ENCODE results near the gene ARMC3. TPM values are rescaled to one million over a fixed set of nuclear protein-coding genes. Genes with fewer than 3 reads are reported as not detected.
A peak's percentile ranks its signal among the peaks of the same experiment; 100 is the strongest.
"Not testable (repeated sequence)": the region's sequence is repeated elsewhere in the genome, so short reads cannot be mapped to it uniquely, and the experiment has no call there.

The ARMC3 gene
- total RNA-seq, 2 donors from 2014 or later: not detected

DNA sequence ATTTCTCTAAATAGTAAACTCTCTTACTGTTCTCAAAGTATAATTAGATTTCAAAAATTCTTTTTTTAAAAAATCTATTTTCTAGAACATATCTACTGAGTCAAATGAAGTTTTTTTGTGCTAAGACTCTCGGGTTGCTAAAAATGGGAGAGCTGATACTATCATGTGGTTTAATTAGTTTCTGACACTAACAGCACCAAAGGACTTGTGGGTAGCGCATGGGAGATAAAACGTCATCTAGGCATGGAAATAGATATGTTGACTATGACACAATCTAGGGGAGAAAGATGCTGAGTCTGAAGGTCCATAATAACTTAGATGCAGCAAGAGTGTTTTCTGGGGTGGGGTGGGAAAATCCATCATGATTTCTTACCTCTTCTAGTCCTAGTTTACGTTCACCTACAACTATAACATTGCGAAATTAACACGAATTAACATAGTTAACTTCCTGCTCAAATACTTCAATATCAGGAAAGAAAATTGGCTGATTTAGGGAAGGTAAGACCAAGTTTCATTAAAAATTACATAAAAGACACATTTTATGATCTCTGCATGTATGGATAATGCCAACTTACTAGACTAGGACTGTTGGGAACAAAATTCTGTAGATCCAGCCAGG, 14.3 kb upstream of the ARMC3 start:
- no peak for ATAC-seq
- no peak for DNase-seq
- intact Hi-C loops (cut with DNase I): no loop called here

DNA sequence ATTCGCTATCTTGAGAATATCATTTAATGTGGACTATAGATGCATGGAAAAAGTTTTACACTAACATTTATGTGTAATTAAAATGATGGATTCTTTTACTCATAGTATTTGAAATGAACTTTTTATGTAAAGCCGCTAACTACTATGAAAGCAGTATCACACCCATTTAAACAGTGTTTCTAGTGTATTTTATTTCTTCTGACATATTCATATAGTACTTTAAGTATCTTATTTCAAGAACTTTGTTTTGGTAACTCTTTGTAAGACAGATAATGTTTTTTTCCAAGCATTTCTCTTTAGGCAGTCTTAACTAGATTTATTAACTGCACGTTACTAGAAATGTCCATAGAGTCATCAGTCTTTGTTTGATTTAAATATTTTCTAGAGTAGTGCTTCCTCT, 12.5 kb upstream of the ARMC3 start:
- intact Hi-C loops (cut with DNase I): no loop called here
- no peak for ATAC-seq
- no peak for DNase-seq

DNA sequence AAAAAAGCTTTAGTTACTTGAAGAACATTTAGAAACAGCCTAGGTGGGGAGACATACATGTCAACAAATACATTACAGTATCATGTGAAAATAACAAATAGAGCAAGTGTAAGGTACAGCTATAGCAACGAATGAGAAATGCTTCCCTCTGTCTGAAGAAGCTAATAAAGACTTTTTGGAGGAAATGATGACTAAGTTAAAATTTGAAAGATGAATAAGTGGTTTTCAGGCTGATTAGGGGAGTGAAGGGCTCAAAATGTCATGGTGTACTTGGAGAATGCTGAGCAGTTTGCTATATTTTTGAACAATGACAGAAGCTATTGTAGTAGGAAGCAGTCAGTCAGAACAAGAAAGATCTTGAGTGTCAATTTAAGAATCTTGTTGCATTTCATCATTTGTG, 2.8 kb upstream of the ARMC3 start:
- intact Hi-C loops (cut with DNase I): no loop called here
- ATAC-seq: no peak
- no peak for DNase-seq

DNA sequence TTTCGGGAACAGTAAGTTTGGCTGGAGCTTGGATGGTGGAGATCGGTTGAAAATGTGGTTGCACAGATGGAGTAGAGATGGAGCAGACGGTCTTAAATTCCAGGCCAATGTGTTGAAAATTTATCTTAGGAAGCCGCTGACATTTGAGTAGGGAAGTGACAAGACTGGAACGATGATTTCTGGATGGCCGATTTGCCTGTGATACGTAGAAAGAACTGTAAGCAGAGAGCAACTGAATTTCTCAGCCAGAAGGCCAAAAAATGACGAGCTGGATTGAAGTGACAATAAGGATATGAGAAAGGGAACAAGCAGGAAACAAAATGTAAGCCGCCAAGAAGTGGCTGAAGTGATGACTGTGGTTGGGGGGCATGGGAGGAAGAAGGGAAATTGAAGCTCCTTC, 687 bp upstream of the ARMC3 start:
- ATAC-seq: peak in 1 of 2 donors; percentile 4
- intact Hi-C loops (cut with DNase I): no loop called here
- DNase-seq: no peak

DNA sequence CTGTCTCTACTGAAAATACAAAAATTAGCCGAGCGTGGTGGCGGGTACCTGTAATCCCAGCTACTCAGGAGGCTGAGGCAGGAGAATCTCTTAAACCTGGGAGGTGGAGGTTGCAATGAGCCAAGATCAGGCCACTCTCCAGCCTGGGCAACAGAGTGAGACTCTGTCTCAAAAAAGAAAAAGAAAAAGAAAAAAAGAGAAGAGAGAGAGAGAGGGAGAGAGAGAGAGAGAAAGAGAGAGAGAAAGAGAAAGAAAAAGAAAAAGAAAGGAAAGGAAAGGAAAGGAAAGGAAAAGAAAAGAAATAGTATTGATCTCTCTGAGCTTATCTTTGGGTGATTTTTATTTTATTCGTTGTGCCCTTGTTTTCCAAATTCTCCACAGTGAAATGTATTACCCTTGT, 1.2 kb downstream of the ARMC3 start:
- DNase-seq; intact Hi-C loops (cut with DNase I); ATAC-seq: not testable (repeated sequence)

DNA sequence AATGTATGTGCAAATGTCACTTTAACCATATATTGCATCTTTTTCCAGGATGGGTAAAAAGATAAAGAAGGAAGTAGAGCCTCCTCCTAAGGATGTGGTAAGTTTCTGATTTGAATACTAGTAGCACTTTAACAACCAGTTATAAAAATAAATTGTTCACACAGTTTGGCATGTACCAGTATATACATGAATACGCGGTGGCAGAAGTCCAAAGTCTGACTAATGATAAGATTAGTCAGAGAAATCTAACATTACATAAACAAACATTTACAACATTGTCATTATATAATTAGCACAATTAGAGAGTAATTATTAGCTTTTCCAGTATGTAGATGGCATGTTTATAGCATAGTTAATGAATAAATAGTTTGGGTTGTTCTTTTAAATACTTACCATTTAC, 4.1 kb downstream of the ARMC3 start:
- intact Hi-C loops (cut with DNase I): no loop called here
- DNase-seq (no peak), ATAC-seq (no peak)

DNA sequence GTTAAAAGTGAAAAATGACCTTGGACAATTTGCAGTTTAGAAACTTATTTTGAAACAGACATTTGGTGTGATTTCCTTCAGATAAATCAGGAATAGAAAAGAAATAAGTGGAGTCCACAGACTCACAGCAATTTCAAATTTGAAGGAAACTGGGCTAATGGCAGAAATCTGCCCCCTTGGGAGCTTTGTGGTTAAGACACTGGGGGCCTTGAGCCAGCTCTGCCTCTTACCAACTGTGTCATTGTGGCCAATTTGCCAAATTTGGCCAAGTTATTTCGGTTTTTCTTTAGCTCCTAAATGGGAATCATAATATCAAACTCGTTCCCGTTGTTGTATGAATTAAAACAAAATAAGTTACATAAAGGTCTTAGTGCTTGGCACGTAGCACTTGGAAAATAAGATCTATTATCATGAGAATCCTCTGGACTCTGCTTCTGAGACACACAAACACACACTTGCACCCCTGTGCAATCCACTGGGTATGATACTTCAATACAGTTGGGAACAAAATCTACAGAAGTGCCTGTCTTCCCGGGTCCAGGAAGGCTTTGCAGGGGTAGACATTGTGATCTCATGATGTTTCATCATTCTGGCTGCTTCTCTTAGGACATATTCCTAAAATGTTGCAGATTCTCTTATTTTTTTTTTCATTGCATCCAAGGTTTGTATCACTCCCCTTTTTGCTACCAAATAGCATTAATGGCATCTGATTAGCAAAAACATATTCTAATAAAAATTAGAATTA, 4.9 kb downstream of the ARMC3 start:
- DNase-seq: peak; percentile 20
- intact Hi-C loops (cut with DNase I): no loop called here

DNA sequence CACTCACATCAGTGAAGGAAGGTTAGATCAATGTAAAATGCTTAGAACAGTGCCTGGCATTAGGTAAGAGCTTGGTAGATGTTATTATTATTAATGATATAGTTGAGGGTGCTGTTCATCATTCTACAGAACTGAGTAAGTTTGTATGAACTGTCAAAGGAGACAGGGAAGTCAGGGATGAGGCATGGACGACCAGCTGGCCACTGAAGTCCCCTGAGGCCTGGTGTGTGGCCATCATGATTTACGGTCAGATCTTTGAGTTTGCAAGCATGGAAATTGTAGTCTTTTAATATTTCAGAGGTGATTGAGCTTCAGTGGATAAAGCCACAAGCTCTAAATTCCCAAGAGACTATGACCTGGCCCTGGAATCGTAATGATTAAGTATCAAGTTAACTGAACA, 6.9 kb downstream of the ARMC3 start:
- intact Hi-C loops (cut with DNase I): no loop called here
- DNase-seq (no peak), ATAC-seq (no peak)

More for the DNA sequence above, 4.9 kb downstream of the ARMC3 start:
- peak; percentile 27 to 59 for ATAC-seq

DNA sequence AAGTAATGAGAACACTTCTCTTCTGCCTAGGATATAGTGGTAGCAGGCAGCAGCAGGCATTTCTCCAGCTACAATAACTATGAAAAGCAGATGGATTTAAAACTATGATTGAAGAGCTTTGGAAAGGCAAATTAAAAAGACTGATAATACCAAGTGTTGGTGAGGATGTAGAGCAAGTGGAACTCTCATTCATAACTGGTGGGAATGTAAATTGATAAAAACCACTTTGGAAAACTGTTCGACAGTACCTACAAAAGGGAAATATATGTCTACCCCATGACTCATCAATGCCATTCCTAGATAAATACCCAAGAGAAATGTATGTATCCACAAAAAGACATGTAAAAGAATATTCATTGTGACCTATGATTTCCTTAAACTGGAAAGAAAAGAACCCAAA, 14.6 kb downstream of the ARMC3 start:
- intact Hi-C loops (cut with DNase I): no loop called here
- no peak for DNase-seq
- ATAC-seq: no peak

DNA sequence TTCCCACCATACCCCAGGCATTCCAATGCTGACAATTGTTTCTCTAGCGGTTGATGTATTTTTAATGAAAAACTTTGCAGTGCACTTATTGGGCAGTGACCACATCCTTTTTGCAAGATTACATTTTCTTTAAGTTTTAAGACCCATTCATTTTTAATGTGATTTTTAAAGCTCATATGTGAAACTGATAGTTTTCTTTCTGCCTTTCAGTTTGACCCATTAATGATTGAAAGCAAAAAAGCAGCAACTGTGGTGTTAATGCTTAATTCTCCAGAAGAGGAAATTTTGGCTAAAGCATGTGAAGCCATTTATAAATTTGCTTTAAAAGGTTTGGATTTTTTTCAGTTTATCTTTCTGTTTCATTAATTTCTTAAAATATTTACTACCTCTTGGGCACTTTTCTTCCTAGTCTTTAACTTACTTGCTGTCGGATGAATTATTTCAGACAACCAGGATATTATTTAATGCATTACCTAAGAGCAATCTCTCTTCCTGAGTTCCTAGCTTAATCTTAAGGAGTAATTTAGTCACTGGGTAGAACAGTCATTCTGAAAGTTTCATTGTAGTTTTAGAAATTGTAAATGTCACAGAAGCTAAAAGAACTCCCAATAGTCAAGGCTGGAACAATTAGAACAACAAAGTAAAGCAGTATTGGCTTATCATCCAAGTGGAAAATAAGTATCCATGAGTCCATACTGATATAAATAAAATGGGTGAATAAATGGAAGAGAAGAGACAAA, 18.3 kb downstream of the ARMC3 start:
- ATAC-seq (no peak), DNase-seq (no peak)
- intact Hi-C loops (cut with DNase I): no loop called here

DNA sequence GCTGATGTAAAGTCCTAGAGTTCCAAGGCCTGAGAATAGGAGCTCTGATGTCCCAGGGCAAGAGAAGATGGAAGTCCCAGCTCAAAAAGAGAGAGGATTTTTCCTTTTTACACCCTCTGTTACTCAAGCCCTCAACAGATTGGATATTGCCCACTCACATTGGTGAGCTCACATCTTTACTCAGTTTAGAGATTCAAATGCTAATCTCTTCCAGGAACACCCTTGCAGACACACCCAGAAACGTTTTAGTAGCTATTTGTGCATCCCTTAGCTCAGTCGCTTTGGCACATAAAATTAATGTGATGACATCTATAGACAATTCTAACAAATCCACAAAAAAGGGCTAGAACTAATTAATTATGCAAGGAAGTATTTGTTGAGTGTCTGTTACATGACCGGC, 27.1 kb downstream of the ARMC3 start:
- intact Hi-C loops (cut with DNase I): no loop called here
- DNase-seq (no peak), ATAC-seq (no peak)

DNA sequence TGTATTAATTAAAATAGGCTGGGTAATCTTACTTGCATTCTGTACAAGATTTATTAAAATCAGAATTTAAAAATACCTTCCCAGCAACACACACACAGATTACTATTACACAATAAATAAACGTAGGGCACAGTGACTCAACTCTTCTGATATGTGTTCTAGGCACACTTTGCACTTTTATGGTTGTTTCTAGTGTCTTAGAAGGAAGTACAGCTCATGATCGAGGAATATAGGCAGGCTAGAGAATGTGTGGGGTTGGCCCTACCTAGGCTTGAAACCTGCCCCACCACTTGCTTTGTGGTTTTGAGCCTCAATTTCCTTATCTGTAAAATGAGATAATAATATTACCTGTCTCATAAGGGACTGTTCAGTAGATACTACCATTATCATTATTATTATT, 30.5 kb downstream of the ARMC3 start:
- intact Hi-C loops (cut with DNase I): no loop called here
- ATAC-seq (no peak), DNase-seq (no peak)

DNA sequence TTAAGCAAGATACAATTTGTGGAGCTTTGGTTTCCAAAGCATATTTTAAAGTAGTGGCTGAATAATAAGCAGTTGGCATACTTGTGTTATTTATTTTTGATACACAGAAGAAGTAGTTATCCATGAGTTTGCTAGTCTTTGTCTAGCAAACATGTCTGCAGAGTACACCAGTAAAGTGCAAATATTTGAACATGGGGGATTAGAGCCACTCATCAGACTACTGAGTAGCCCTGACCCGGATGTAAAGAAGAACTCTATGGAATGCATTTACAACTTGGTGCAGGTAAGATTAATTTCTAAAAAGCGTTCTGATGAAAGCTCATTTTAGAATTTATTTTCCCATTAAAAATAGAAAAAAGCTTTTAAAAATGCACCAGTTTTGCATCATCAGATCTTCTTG, 31.4 kb downstream of the ARMC3 start:
- ATAC-seq (no peak), DNase-seq (no peak)
- intact Hi-C loops (cut with DNase I): no loop called here

DNA sequence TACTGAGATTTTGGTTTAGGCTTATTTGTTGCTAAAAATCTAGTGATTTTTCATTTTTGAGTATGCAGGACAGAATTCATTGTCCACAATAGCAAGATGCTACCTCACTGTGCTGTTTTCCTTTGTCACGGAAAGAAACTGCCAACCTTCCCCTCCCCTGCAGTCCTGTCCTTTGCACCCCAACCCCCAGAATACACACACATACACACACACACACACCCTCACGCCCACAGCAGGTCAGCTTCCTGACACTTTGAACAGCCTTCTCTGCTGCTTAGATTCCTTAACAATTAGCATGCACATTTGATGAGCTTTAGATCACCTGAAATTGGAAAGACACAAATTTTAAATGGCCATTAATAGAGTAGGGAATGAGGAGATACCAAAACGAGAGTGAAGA, 32.1 kb downstream of the ARMC3 start:
- intact Hi-C loops (cut with DNase I): no loop called here
- no peak for ATAC-seq
- no peak for DNase-seq

DNA sequence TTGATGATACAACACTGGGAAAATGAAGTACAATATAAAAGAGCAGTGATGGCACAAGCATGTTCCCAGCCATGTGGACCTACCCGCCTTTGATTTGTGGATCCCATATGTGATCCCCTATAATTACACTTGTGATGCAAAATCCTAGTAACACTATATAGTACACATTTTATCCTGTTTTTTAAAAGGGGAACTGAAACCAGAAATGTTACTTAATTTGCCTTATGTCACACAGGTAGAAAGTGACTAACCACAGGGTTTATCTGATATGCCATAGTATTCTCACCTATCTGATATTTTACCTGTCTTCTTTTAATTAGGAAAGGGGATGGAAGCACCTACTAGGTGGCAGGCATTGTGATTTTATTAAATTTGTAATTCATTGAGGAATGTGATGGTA, 35.0 kb downstream of the ARMC3 start:
- no peak for ATAC-seq
- intact Hi-C loops (cut with DNase I): no loop called here
- no peak for DNase-seq

DNA sequence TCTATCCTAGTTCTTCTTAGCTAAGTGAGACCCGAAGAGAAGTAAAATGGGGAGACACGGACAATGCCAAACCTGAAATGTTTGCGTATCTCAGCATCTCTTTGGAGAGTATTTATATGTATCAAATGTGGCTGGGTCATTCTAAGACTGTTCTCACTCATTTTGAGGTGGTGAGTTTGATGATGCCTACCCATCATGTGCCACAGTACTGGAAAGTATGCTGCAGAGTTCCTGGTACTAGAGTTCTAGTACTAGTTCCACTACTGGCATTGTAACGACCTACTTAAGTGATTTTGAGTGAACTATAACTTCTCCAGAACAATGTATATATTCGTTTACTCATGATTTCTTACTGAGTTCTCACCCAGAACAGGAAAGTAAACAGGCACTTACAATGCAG, 41.9 kb downstream of the ARMC3 start:
- intact Hi-C loops (cut with DNase I): no loop called here
- DNase-seq (no peak), ATAC-seq (no peak)

DNA sequence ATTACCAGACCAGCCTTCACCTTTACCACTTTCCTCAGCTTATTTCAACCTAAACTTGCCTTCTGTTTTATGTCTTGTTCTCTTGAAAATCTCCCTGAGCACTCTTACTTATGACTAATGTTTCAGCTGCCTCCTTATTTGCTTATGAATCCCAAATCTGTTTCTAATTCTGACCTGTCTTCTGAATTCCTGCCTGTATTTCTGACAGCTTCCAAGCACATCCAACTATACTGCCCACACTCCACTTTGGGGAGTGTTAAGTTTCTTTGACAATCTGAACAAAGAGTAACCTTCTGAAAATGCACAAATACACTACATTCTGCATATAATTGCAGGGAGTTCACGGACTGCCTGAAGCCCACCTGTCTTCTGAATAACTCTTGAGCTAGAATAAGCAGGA, 48.7 kb downstream of the ARMC3 start:
- ATAC-seq (no peak), DNase-seq (no peak)
- intact Hi-C loops (cut with DNase I): no loop called here

DNA sequence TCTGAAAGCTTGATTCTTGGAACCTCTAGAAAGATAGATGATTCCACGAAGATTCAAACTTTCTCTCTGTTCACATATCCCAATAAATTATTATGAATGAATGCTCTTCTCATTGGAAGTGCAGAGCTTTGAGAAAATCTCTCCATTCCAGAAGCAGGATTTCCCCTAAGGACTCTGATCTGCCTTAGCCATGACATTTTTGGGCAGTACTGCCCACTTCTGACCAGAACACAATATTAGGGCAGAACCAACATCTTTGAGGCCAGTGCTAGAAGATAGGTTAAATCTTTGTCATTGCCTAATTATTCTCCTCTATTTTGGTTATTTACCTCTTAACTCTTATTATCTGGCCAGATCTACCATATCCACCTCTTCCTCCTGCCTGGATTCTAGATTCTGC, 49.9 kb downstream of the ARMC3 start:
- intact Hi-C loops (cut with DNase I): no loop called here
- no peak for DNase-seq
- ATAC-seq: no peak

DNA sequence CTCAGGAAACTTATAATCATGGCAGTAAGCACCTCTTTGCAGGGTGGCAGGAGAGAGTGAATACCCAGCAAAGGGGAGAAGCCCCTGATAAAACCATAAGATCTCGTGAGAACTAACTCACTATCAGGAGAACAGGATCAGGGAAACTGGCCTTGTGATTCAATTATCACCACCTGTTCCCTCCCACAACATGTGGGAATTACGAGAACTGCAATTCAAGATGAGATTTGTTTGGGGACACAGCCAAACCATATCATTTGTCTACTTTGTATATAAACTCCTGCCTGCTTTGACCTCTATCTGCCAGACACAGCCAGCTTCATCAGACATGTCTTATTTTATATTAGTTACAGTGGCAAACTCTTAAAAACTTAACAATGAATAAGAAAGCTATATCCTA, 50.4 kb downstream of the ARMC3 start:
- no peak for ATAC-seq
- intact Hi-C loops (cut with DNase I): no loop called here
- DNase-seq: no peak

DNA sequence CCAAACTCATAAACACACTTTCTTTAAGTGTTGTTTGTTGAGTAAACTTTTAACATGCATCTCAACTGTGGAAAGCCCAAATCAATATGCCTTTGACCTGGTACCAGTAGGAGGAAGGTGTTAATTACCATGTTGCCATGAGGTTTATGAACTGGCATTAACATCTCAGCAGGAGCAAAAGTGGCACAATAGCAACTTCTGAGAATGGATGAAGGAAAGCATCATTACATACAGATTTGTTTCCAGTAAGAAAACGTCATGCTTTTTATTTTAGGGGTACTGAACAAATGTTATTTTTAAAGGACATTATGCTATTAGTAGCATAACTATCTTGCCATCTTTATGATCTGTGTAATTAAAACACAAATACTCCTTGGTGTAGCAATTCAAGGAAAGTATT, 51.1 kb downstream of the ARMC3 start:
- intact Hi-C loops (cut with DNase I): no loop called here
- ATAC-seq (no peak), DNase-seq (no peak)

DNA sequence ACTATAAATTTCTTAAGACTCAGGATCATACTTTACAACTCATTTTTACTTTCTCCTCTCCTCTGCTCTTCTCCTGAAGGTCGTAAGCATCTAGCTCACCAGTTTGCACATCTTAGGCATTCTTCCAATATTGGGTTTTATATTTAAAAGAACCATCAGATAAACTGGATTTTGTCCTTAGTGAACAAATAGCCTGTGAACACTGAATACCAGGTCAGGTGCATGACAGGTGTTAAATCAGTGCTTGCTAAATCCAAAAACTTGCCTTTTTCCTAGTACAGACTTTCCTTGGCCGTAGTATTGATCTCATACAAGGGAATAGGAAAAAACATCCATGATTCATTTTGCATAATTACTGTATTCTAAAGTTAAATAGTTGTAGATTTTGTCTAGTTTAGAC, 53.0 kb downstream of the ARMC3 start:
- ATAC-seq (no peak), DNase-seq (no peak)
- intact Hi-C loops (cut with DNase I): loop anchor here (10.0 kb wide), 3 partner anchors 276 to 966 kb away; no protein-coding TSS in a partner anchor

All from left cardiac atrium (tissue), 4 donors.